Lower lobe of right lung (tissue), 2 donors: Measurements from ENCODE around the gene COMP. TPM values are rescaled to one million over a fixed set of nuclear protein-coding genes. Genes with fewer than 3 reads are reported as not detected.

Experiments
- ATAC-seq, 2 donors: fragments of 200-7000 bp; cut with Tn5 transposase; one replicate each; pipeline ENCODE4 v1.9.1; 2020 to 2022; ENCODE audit warnings: mild to moderate bottlenecking in 2 of 2, moderate library complexity in 2 of 2
- DNase-seq: peaks from one replicate; pipeline ENCODE4 v3.0.0-alpha.2; 2020
- H3K27ac ChIP-seq: fragments of 200-600 bp; one replicate; pipeline ENCODE4 v1.8.0; 2022
- H3K27me3 ChIP-seq: fragments of 200-600 bp; one replicate; pipeline ENCODE4 v1.8.0; 2022; ENCODE audit warnings: low read depth
- H3K36me3 ChIP-seq: fragments of 200-600 bp; one replicate; pipeline ENCODE4 v1.8.0; 2022; ENCODE audit warnings: mild to moderate bottlenecking
- H3K4me1 ChIP-seq: fragments of 200-600 bp; one replicate; pipeline ENCODE4 v1.8.0; 2022
- H3K4me3 ChIP-seq: fragments of 200-600 bp; one replicate; pipeline ENCODE4 v1.8.0; 2022; ENCODE audit warnings: mild to moderate bottlenecking
- H3K9me3 ChIP-seq: fragments of 200-600 bp; one replicate; pipeline ENCODE4 v1.8.0; 2022
- CTCF ChIP-seq: fragments of 200-600 bp; IDR thresholded peaks from one replicate; pipeline ENCODE4 v1.8.0; 2022; ENCODE audit warnings: antibody characterized with exemption, mild to moderate bottlenecking
- intact Hi-C: fragments of 100-400 bp; cut with DNase I; formaldehyde crosslinking; loops from one replicate; pipeline ENCODE4 v1.11.0; 2022
- total RNA-seq: library from RNA; stranded (reverse); fragmentation: NEBNext Ultra II Directional; extraction: Animal tissue kit (Norgen Biotek cat#: 25700); gene quantifications from one replicate; pipeline ENCODE4 v1.2.1, GENCODE V29; 2021
- donor health status: DM: no; HTN: yes; CAD: no; lungs with severe emphysema.

COMP gene
- total RNA-seq, 1 donor from 2014 or later = 2.3 TPM

- ATAC-seq = peak; percentile 89 to 91
- Histone ChIP-seq H3K4me1 (peaks cover 38% of the 10 kb centered on the region), H3K9me3 (no peaks in the 10 kb centered on the region), H3K27ac (peak overlapping the region; percentile 26), H3K4me3 (no peak overlapping the region), H3K36me3 (no peaks in the 10 kb centered on the region), H3K27me3 (no peaks in the 10 kb centered on the region)
- intact Hi-C loops = no loop called here
- DNase-seq = peak; percentile 91
- TF ChIP-seq CTCF = no peak
Observed at GRCh38 chr19:18741124-18742121, 49.7 kb downstream of the COMP start.

DNA sequence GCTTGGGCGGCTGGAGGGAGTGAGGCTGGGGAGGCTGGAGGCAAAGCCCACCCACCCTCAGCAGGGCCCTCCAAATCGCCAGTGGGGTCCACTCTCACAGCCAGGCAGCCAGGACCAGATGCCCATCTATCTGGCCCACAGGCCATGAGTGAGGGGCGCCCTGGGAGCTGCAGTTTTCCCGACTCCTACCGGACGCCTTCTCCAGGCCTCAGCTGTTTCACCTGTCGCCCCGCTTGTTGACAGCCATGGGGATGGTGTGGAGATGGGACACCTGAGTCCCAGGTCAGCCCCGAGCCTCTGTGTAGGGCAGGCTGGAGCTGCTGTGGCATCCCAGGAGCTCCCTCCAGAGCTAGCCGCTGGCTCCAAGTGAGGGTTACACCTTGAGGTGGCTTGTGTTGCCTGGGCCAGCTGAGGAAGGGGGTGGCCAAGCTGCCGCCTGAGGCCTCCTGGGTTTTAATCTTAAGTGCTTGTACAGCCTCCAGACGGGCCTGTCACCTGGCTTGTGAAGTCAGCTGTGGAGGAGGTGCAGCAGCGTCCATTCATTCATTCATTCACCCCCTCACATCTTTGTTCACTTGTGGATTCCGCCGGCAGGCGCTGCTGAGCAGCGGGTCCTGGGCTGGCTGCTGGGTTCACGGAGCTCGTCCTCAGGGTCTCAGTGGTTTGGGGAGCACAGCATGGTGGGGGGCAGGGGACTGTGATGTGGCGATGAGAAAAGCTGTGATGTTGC is 52.0 kb downstream of the COMP start:
- no peak for DNase-seq
- no peak for TF ChIP-seq CTCF
- intact Hi-C loops = no loop called here

GRCh38 chr19:18737954-18738351 is 53.2 kb downstream of the COMP start:
- H3K27me3 ChIP-seq = no peaks in the 10 kb centered on the region
- DNase-seq (no peak), ATAC-seq (no peak)
- H3K4me3 ChIP-seq = no peak overlapping the region
- H3K9me3 ChIP-seq = no peaks in the 10 kb centered on the region
- no peak for TF ChIP-seq CTCF
- peaks cover 3% of the 10 kb centered on the region for H3K36me3 ChIP-seq
- peaks cover 37% of the 10 kb centered on the region for H3K4me1 ChIP-seq
- no peak overlapping the region for H3K27ac ChIP-seq
- intact Hi-C loops = no loop called here

More for the DNA sequence above, 52.0 kb downstream of the COMP start:
- no peak overlapping the region for H3K4me3 ChIP-seq
- no peaks in the 10 kb centered on the region for H3K27me3 ChIP-seq
- H3K27ac ChIP-seq = no peak overlapping the region
- no peaks in the 10 kb centered on the region for H3K9me3 ChIP-seq
- no peak for ATAC-seq
- H3K4me1 ChIP-seq = peaks cover 38% of the 10 kb centered on the region
- H3K36me3 ChIP-seq = peaks cover 3% of the 10 kb centered on the region

- H3K36me3 ChIP-seq = peaks cover 3% of the 10 kb centered on the region
- no peak overlapping the region for H3K27ac ChIP-seq
- H3K27me3 ChIP-seq = no peaks in the 10 kb centered on the region
- intact Hi-C loops = no loop called here
- H3K4me1 ChIP-seq = peaks cover 32% of the 10 kb centered on the region
- DNase-seq (no peak), ATAC-seq (no peak)
- TF ChIP-seq CTCF = no peak
- H3K4me3 ChIP-seq = no peak overlapping the region
- no peaks in the 10 kb centered on the region for H3K9me3 ChIP-seq
Observed at GRCh38 chr19:18737337-18737953, 53.7 kb downstream of the COMP start.
